Activated CD4-positive, alpha-beta memory T cell treated with anti-CD3 and anti-CD28 coated beads for 36 hours (primary cell): ENCODE measurements around the gene HRAS. TPM values are rescaled to one million over a fixed set of nuclear protein-coding genes. Genes with fewer than 3 reads are reported as not detected.

ENCODE experiments used
- CTCF ChIA-PET: fragments of 350-600 bp; sonication (Branson Sonifier 250); formaldehyde crosslinking; loops from one replicate; lab custom pipeline; 2021; ENCODE audit warnings: antibody characterized with exemption, inconsistent platforms; lab: Charles Lee
- POLR2A ChIA-PET: fragments of 350-600 bp; sonication (Branson Sonifier 250); formaldehyde crosslinking; loops from one replicate; lab custom pipeline; 2021; ENCODE audit warnings: antibody characterized with exemption; lab: Charles Lee
- DNase-seq: peaks from one replicate; pipeline ENCODE4 v3.0.0-alpha.2; 2020
- H3K27ac Mint-ChIP-seq: one replicate; pipeline ENCODE4 v1.8.0; 2021; ENCODE audit warnings: mixed read lengths
- H3K27me3 Mint-ChIP-seq: one replicate; pipeline ENCODE4 v1.8.0; 2021; ENCODE audit warnings: mixed read lengths
- H3K36me3 Mint-ChIP-seq: one replicate; pipeline ENCODE4 v1.8.0; 2021; ENCODE audit warnings: mixed read lengths
- H3K4me1 Mint-ChIP-seq: one replicate; pipeline ENCODE4 v1.8.0; 2021; ENCODE audit warnings: low read depth, mixed read lengths
- H3K4me3 Mint-ChIP-seq: one replicate; pipeline ENCODE4 v1.8.0; 2021; ENCODE audit warnings: mild to moderate bottlenecking, mixed read lengths
- H3K9me3 Mint-ChIP-seq: one replicate; pipeline ENCODE4 v1.8.0; 2021; ENCODE audit warnings: mixed read lengths
- intact Hi-C: fragments of 100-400 bp; cut with micrococcal nuclease; formaldehyde crosslinking; loops from one replicate; pipeline ENCODE4 v1.15.1; 2023
- total RNA-seq, 2 experiments: library from RNA; stranded (reverse); gene quantifications; one replicate each; pipeline ENCODE4 v1.2.3, GENCODE V29; 2021

HRAS gene
- total RNA-seq, 2 experiments from 2014 or later = 39.8 to 42.0 TPM

- Mint-ChIP-seq H3K4me3 (no peak overlapping the region), H3K9me3 (no peaks in the 10 kb centered on the region), H3K27me3 (no peaks in the 10 kb centered on the region), H3K4me1 (peaks cover 10% of the 10 kb centered on the region), H3K27ac (no peak overlapping the region), H3K36me3 (peaks cover 4% of the 10 kb centered on the region)
- DNase-seq = no peak
- intact Hi-C loops = loop anchor here (5.0 kb wide), 1 partner anchor 231 kb away; the partner anchor contains the start of gene SLC25A22
- ChIA-PET CTCF (interaction anchor here (0.8 to 1.6 kb wide), 3 partner anchors 11 to 160 kb away, joined by 4 to 10 read pairs (median 5); no protein-coding TSS in a partner anchor), POLR2A (interaction anchor here (1.0 to 2.4 kb wide), 2 partner anchors 10 to 11 kb away, joined by 4 to 6 read pairs; partner anchors contain the start of gene PHRF1)
Observed at GRCh38 chr11:565921-566509, 30.6 kb upstream of the HRAS start.

DNA sequence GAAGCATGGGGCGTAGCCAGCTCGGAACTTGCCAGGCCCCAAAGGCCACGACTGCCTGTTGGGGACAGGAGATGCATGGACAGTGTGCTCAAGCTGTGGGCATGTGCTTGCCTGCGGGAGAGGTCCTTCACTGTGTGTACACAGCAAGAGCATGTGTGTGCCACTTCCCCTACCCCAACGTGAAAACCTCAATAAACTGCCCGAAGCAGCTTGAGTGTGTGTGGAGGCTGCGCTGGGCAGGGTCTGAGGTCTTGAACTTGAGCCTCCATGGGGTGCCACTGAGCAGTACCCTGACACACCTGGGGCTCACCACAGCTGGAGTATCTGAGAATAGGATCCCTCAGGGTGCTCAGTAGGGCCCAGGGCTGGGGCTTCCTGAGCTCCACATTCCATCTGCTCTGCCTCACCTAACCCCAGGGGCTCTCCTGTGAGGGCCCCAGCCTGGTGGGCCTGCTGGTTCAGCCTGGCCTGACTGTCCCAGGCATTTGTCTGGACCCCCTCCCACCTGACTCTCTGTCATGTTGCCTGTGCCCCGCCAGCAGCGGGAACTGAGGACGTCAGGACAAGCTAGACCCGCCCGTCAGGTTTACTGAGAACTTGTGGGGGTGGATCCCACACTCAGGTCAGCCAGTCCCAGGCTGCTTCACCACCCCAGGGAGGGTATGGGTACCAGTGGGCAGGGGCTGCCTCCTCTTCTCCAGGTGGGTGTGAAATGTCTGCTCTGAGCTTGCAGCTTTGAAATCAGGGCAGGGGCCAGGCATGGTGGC lies 28.6 kb upstream of the HRAS start:
- Mint-ChIP-seq H3K4me1 (peaks cover 14% of the 10 kb centered on the region), H3K9me3 (no peaks in the 10 kb centered on the region), H3K36me3 (peaks cover 4% of the 10 kb centered on the region), H3K27me3 (no peaks in the 10 kb centered on the region), H3K4me3 (no peak overlapping the region), H3K27ac (no peak overlapping the region)
- DNase-seq = no peak
- POLR2A ChIA-PET = interaction anchor here (1.1 kb wide), 1 partner anchor 12 kb away, joined by 4 read pairs; the partner anchor contains the start of gene PHRF1
- intact Hi-C loops = no loop called here
- CTCF ChIA-PET = interaction anchor here (1.0 to 1.6 kb wide), 4 partner anchors 9 to 159 kb away, joined by 3 to 9 read pairs (median 4); no protein-coding TSS in a partner anchor

GRCh38 chr11:563066-563811 lies 27.9 kb upstream of the HRAS start:
- intact Hi-C loops = no loop called here
- Mint-ChIP-seq H3K4me3 (no peak overlapping the region), H3K4me1 (peaks cover 14% of the 10 kb centered on the region), H3K27ac (no peak overlapping the region), H3K36me3 (peaks cover 4% of the 10 kb centered on the region), H3K27me3 (no peaks in the 10 kb centered on the region), H3K9me3 (no peaks in the 10 kb centered on the region)
- POLR2A ChIA-PET = interaction anchor here (1.1 kb wide), 1 partner anchor 13 kb away, joined by 4 read pairs; the partner anchor contains the start of gene PHRF1
- no peak for DNase-seq
- CTCF ChIA-PET = interaction anchor here (1.1 to 1.6 kb wide), 2 partner anchors 9 to 44 kb away, joined by 3 to 9 read pairs; no protein-coding TSS in a partner anchor

DNA sequence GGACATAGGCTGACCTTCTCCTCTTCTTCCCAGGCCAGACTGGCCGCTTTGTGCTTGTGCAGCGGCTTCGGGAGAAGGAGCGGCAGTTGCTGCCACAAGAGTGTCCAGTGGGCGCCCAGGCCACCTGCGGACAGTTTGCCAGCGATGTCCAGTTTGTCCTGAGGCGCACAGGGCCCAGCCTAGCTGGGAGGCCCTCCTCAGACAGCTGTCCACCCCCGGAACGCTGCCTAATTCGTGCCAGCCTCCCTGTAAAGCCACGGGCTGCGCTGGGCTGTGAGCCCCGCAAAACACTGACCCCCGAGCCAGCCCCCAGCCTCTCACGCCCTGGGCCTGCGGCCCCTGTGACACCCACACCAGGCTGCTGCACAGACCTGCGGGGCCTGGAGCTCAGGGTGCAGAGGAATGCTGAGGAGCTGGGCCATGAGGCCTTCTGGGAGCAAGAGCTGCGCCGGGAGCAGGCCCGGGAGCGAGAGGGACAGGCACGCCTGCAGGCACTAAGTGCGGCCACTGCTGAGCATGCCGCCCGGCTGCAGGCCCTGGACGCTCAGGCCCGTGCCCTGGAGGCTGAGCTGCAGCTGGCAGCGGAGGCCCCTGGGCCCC lies 26.8 kb upstream of the HRAS start:
- POLR2A ChIA-PET = interaction anchor here (0.8 kb wide), 1 partner anchor 14 kb away, joined by 3 read pairs; the partner anchor contains the start of gene PHRF1
- peaks cover 12% of the 10 kb centered on the region for H3K4me1 Mint-ChIP-seq
- peaks cover 2% of the 10 kb centered on the region for H3K27me3 Mint-ChIP-seq
- peak overlapping the region; percentile 90 for H3K4me3 Mint-ChIP-seq
- intact Hi-C loops = no loop called here
- H3K27ac Mint-ChIP-seq = no peak overlapping the region
- H3K9me3 Mint-ChIP-seq = no peaks in the 10 kb centered on the region
- CTCF ChIA-PET = interaction anchor here (0.6 kb wide), 1 partner anchor 185 kb away, joined by 3 read pairs; the partner anchor contains the start of gene TALDO1
- no peak for DNase-seq
- peaks cover 3% of the 10 kb centered on the region for H3K36me3 Mint-ChIP-seq

DNA sequence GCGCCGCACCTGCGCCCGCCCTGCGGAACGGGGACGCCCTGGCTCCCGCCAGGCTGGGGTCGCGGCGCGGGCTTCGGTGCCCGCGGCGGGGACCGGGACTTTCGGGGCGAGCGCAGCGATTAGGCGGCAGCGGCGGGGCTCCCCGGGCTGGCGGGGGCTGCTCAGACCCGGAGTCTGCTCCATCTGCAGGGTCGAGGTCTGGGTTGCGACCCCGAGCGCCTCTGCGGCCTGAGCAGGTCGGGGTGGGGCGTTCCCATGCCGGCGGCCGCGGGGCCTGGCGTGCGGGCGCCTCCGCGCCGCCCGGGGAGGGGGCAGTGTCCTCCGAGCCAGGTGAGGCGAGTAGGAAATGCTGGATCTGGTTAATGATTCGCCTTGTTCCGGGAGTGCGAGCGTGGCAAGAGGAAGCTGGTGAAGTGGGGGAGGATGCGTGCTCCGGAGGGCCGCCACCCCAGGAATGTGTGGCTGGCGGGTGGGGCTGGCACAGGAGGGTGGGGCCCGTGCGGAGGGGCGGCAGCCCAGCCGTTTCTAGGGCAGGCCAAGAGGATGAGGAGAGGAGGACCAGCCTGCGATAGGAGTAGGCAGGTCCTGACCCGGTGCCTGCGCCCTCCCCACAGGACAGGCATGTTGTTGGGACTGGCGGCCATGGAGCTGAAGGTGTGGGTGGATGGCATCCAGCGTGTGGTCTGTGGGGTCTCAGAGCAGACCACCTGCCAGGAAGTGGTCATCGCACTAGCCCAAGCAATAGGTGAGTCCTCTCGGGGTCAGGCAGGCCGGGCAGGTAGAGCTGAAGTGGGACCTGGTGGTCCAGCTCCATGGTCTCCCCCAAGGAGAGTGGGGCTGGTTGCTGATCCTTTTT lies 26.0 kb upstream of the HRAS start:
- intact Hi-C loops = loop anchor here (2.0 kb wide), 1 partner anchor 25 kb away; the partner anchor contains the start of gene LRRC56
- Mint-ChIP-seq H3K4me1 (peaks cover 14% of the 10 kb centered on the region), H3K9me3 (no peaks in the 10 kb centered on the region), H3K4me3 (peak overlapping the region; percentile 90), H3K36me3 (peaks cover 2% of the 10 kb centered on the region), H3K27ac (peak overlapping the region; percentile 64), H3K27me3 (peaks cover 4% of the 10 kb centered on the region)
- peak; percentile 44 for DNase-seq
- ChIA-PET CTCF (interaction anchor here (0.6 kb wide), 1 partner anchor 186 kb away, joined by 3 read pairs; the partner anchor contains the start of gene TALDO1), POLR2A (interaction anchor here (0.5 to 0.8 kb wide), 2 partner anchors 15 to 98 kb away, joined by 3 read pairs; partner anchors contain the start of gene PHRF1)

DNA sequence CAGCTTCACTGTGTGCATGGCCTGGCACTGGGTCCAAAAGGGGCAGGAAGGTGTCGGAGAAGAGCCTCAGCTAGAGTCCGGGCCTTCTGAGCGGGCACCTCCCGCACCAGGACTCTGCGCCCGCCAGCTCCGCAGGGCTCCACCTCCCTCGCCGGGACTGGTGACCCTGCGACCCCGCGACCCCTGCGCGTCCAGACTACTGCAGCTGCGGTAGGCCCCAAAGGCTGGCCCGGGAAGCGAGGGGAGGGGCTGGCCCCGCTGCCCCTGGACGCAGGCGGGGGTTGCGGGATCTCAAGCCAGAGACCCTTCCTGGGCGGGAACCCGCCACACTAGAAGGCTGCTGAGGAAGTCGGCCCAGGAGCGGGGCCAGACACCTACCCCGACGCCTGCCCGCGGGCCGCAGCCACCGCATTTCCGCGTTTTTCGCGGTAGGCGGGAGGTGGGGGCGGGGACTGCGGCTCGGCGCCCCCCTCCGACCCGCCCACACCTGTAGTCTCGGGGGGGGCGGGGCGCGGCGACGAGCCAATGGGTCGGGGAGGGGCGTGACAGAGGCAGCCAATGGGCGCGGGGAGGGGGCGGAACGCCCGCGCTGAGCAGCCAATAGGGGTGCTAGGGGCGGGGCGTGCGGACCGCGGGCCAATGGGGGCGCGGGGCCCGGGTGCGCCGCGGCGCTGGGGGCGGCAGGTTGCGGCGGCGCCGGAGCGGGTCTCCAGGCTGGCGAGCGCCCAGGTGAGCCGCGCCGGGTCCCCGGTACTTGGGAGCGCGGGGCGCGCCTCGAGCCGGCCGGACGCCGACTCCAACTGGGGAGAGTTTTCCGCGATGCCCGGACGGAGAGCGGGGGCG lies 25.1 kb upstream of the HRAS start, which contains the start of the genes LMNTD2 and RASSF7:
Gene LMNTD2 (minus strand): TSS at position 434 of the 843 bp plus-strand sequence. CDS start 22 bp downstream, at position 412.
Gene RASSF7 (plus strand): TSS at position 666 of the 843 bp plus-strand sequence. CDS start 799 bp downstream, outside the sequence.
- POLR2A ChIA-PET = interaction anchor here (0.5 to 1.1 kb wide), 2 partner anchors 25 to 97 kb away, joined by 3 to 4 read pairs; partner anchors contain the start of gene HRAS
- intact Hi-C loops = loop anchor here (1.0 to 2.0 kb wide), 3 partner anchors 8 to 24 kb away; partner anchors contain the start of genes LRRC56 and PHRF1

GRCh38 chr11:559712-560304 lies 24.4 kb upstream of the HRAS start:
- peaks cover 14% of the 10 kb centered on the region for H3K4me1 Mint-ChIP-seq
- peaks cover 5% of the 10 kb centered on the region for H3K27me3 Mint-ChIP-seq
- intact Hi-C loops = loop anchor here (1.0 to 2.0 kb wide), 3 partner anchors 8 to 23 kb away; partner anchors contain the start of genes LRRC56 and PHRF1
- ChIA-PET CTCF (interaction anchor here (0.6 to 1.7 kb wide), 5 partner anchors 16 to 164 kb away, joined by 3 to 7 read pairs (median 4); no protein-coding TSS in a partner anchor), POLR2A (interaction anchor here (1.1 kb wide), 1 partner anchor 24 kb away, joined by 4 read pairs; the partner anchor contains the start of gene HRAS)
- DNase-seq = no peak
- no peaks in the 10 kb centered on the region for H3K9me3 Mint-ChIP-seq
- peaks cover 2% of the 10 kb centered on the region for H3K36me3 Mint-ChIP-seq
- H3K27ac Mint-ChIP-seq = peak overlapping the region; percentile 67
- peak overlapping the region; percentile 60 for H3K4me3 Mint-ChIP-seq

More for the DNA sequence above, 25.1 kb upstream of the HRAS start, which contains the start of the genes LMNTD2 and RASSF7:
- Mint-ChIP-seq H3K27ac (peak within 1 kb of the TSS; percentile 67), H3K4me1 (peaks cover 14% of the 10 kb centered on the region), H3K9me3 (no peaks in the 10 kb centered on the region), H3K36me3 (peaks cover 2% of the 10 kb centered on the region), H3K27me3 (peaks cover 5% of the 10 kb centered on the region), H3K4me3 (peak within 1 kb of the TSS; percentile 90)
- CTCF ChIA-PET = interaction anchor here (0.6 to 1.7 kb wide), 4 partner anchors 15 to 163 kb away, joined by 3 to 7 read pairs (median 4); no protein-coding TSS in a partner anchor
- DNase-seq = peak; percentile 96

GRCh38 chr11:559020-559620 lies 23.7 kb upstream of the HRAS start:
- intact Hi-C loops = no loop called here
- H3K27me3 Mint-ChIP-seq = peaks cover 5% of the 10 kb centered on the region
- H3K36me3 Mint-ChIP-seq = peaks cover 2% of the 10 kb centered on the region
- H3K9me3 Mint-ChIP-seq = no peaks in the 10 kb centered on the region
- H3K4me3 Mint-ChIP-seq = no peak overlapping the region
- ChIA-PET POLR2A (interaction anchor here (1.1 kb wide), 1 partner anchor 23 kb away, joined by 4 read pairs; the partner anchor contains the start of gene HRAS), CTCF (interaction anchor here (1.0 to 1.7 kb wide), 4 partner anchors 17 to 164 kb away, joined by 3 to 7 read pairs (median 4); no protein-coding TSS in a partner anchor)
- no peak overlapping the region for H3K27ac Mint-ChIP-seq
- DNase-seq = no peak
- H3K4me1 Mint-ChIP-seq = peaks cover 14% of the 10 kb centered on the region
